K562 treated with DMSO at 1 percent for 48 hours (cell line): ENCODE data around the gene GABRR2. TPM values are rescaled to one million over a fixed set of nuclear protein-coding genes. Genes with fewer than 3 reads are reported as not detected.

Experiments
- total RNA-seq: library from RNA; unstranded; fragments of 300-600 nt; gene quantifications from 2 replicates; pipeline ENCODE4 v1.2.3, GENCODE V29; 2022; ENCODE audit warnings: low replicate concordance; ENCODE audit errors: extremely low read depth

GABRR2 gene
- total RNA-seq: not detected in 2 replicates

GRCh38 chr6:89315249-89315885 lies at the start of gene GABRR2:
GABRR2 (minus strand) TSS chr6:89315299; CDS start chr6:89315165, 134 bp downstream.

GRCh38 chr6:89352278-89353117 lies 37.4 kb upstream of the GABRR2 start, which contains the start of gene UBE2J1:
UBE2J1 (minus strand) TSS chr6:89352722; CDS start chr6:89352569, 153 bp downstream.

GRCh38 chr6:89217299-89217910 lies 97.7 kb downstream of the GABRR2 start, which contains the start of gene GABRR1:
GABRR1 (minus strand) TSS chr6:89217358; CDS start chr6:89217322, 36 bp downstream.

Other genes starting within 250 kb of the GABRR2 start
- not detected in 2 replicates for gene PNRC1, start 234.5 kb downstream of the GABRR2 start, total RNA-seq
- not detected in 2 replicates for gene SRSF12, start 197.2 kb downstream of the GABRR2 start, total RNA-seq
- gene PM20D2, start 169.2 kb downstream of the GABRR2 start, total RNA-seq: not detected in 2 replicates
- not detected in 2 replicates for gene GABRR1, start 97.9 kb downstream of the GABRR2 start, total RNA-seq
- not detected in 2 replicates for gene UBE2J1, start 37.4 kb upstream of the GABRR2 start, total RNA-seq
- not detected in 2 replicates for gene RRAGD, start 97.0 kb upstream of the GABRR2 start, total RNA-seq
- not detected in 2 replicates for gene ANKRD6, start 117.9 kb upstream of the GABRR2 start, total RNA-seq